HG03066 (cell line): Measurements from ENCODE around the gene C6orf58.

Source experiments
- ATAC-seq: cut with Tn5 transposase; IDR thresholded peaks from one replicate; pipeline ENCODE4 v1.9.1; 2021; ENCODE audit warnings: low read depth; ENCODE audit not compliant: unreplicated experiment

C6orf58 gene

DNA sequence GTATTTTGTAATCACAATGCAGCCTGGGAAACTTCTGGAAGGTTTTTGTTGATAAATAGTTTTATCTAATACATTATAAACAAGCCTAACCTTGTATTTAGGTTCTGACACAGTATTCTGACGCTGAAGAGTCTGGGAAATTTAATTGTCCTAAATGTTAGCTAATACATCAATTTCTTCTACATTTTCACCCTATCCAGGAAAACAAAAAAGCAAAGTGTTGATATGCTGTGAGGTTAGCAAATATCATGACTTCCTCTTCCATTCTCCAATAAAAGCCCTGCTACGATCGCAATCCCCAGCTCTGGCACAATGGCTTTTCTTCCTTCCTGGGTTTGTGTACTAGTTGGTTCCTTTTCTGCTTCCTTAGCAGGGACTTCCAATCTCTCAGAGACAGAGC, at the start of gene C6orf58:
TSS of gene C6orf58 (plus strand) at position 301 of the 400 bp plus-strand sequence. CDS start at position 313, 12 bp downstream.
- ATAC-seq, result no peak

DNA sequence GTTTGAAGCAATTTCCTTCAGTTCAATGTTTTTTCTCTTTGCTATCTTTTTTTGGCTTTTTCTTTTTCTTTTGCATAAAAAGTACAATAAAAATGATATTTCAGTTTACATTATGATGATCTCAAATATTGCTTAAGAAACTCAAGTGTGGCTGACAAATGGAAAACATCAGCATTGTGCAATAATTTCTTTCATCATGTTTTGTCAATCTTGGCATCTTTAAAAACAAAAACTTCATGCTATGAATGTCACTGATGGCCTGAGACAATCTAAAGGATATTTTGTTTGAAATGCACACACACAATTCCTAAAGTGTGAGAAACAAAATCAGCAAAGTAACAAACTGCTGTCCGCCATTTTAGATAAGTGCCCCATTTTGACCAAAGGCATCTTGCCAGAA, 44.0 kb upstream of the C6orf58 start:
- ATAC-seq, result no peak

DNA sequence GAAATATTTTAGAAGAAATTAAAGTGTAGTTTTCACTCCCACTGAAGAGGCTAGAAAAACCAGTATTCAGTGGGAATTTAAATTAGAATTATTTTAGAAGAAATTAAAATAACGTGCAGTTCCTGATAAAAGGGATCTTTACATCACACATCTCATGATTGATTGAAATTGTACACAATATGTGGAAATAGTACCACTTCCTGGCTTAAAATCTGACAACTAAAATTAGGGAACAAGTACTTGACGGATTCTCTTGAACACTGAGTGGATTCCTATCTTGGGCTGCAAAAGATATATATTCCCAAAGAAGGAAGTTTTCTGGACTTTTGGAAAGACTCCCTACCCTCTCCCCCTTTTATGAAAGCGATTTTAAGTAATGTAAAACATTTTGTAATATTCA, 43.2 kb upstream of the C6orf58 start:
- ATAC-seq, result no peak

DNA sequence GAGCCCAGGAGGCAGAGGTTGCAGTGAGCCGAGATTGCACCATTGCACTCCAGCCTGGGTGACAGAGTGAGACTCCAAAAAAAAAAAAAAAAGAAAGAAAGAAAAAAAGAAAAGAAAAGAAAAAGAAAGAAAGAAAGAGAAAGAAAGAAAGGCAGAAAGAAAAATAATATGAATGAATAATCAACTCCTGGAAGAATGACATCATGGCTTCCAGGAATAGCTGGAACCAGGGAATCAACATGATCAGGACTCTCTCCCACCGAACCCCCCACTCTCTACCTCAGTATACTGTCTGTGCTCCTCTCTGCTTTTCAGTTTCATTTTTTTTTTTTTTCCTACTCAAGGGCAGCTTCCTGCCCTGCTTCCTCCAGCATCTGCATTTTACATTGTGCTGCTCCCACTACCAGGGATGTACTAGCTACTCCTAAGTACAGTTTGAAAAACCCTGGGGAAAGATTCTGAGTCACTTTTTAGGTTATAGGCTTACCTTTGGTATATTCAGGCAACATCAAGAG, 38.2 kb upstream of the C6orf58 start:
- no peak for ATAC-seq

DNA sequence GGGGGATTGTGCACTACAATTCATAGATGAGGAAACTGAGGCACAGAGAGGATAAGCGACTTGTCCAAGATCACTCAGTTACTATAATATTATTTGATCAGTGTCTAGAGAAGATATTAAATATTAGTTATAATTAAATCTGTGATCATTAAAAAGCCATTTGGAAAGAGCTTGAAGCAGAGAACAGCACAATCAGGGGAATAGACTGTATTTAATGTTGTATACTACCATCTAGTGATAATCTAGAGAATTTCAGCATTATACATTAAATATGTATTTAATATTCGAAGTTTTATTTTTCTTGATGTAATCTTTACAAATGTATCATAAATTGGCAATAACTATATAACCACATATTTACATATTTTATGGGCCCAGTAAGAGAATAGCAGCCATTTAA, 37.7 kb upstream of the C6orf58 start:
- no peak for ATAC-seq

DNA sequence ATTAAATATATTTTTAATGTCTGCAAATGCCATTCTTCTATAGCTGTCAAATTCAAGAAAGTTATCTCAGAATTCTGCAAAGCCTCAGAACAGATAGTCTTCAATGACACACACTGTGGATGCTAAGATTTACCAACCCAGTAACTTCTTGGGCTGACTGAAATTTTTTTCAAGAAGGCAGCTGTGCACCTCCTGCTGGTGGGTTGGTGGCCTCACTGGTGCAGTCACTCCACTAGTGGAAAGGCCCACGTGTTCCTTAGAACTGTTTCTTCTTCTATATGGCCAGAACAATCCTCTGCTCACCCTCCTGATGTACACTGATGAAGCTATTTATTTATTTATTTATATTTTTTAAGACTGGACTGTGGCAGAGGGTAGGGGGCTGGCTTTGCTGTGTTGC, 29.8 kb upstream of the C6orf58 start:
- ATAC-seq, result no peak

DNA sequence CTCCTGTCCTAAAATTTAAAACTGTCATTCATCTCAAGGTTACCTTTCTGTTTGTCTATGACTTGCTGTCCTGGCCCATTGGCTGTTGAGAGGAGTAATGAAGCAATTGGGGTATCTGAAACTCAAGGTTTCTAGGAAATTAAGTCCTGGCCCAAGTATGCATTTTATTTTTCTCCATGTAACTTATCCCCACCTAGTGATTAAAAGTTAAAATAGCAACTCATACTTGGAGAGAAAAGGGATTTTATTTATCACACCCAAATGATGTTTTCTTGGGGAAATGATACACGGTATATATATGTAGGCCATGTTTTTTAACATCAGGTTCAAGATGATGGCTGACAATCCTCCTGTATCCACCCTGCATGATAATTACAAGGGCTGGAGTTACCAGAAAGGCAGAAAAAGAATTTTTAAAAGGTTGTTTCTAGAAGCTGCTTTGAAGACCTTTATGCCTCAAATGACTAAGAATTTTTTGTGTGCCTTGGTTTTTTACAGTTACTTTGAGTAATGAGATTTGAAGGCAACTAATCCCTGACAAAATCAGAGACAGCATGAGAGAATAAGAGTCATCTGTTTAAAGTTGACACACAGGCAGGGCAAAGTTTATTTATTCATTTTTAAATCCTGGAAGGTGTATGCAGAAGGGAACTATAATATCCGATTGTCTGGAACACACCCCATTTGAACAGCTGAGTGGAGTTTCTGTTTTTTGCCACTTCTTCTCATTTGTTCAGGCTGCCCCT, 28.9 kb upstream of the C6orf58 start:
- no peak for ATAC-seq

DNA sequence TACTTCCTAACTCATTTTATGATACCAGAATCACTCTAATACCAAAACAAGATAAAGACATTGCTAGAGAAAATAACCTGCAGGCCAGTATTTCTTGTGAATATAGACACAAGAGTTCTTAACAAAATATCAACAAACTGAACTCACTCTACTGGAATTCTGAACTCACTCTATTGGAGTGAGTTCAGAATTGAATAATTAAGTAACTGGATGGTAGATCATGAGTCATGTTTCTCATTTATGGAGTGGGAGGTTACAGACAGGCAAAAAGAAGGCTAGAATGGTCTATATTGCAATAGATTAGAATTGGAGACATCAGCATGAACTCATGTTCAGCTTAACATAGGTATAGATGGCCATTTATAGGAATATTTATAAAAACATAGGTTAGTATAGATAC, 26.6 kb upstream of the C6orf58 start:
- ATAC-seq, result no peak

DNA sequence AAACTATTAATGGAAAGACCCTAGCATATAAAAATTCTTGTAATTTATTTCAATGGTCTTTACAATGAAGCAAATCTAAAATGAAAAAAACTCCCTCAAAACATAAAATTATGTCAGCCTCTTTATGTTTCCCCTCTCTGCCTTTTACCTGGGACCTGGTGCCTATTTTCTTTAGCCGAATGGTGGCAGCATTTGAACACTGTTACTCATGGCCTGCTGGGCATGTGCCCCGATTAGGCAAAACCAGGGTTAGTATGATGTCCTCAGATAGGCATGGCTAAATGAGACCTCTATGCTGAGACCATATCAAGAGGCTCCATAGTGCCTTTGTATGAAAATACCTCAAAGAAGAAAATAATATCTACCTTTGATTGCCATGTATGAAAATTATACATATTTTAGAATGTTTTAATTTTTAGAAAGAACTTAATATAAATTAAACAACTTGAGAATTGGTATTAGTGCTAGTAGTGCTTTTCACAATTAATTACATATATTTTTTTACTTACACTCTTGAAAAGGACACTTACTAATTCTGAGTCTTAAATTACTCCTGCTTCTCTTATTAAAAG, 22.5 kb upstream of the C6orf58 start:
- no peak for ATAC-seq

DNA sequence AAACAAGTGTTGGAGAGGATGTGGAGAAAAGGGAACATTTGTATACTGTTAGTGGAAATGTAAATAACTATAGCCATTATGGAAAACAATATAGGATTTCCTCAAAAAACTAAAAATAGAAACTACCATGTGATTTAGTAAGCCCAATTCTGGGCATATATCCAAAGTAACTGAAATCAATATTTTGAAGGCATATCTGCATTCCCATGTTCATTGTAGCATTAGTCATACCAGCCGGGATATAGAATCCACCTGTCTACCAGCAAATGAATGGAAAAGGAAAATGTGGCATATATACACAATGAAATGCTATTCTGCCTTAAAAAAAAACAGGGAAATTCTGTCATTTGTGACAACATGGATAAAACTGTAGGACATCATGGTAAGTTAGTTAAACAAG, 15.3 kb upstream of the C6orf58 start:
- no peak for ATAC-seq

DNA sequence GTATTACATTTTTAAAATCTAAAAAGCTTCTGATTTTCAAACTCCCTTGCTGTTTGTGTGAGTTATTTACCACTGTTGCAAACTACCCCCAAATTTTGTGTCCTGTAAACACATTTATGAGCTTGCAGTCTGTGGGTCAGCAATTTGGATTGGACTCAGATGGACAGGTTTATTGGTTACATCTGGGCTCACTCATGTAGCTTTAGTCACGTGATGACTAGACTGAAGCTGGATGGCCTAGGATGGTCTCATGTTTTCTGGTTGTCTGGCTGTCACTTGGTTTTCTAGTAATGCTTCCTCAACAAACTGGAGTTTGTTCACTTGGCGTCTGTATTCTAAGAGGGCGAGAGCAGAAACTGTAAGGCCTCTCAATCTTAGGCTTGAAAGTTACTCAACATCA, 12.2 kb upstream of the C6orf58 start:
- no peak for ATAC-seq

DNA sequence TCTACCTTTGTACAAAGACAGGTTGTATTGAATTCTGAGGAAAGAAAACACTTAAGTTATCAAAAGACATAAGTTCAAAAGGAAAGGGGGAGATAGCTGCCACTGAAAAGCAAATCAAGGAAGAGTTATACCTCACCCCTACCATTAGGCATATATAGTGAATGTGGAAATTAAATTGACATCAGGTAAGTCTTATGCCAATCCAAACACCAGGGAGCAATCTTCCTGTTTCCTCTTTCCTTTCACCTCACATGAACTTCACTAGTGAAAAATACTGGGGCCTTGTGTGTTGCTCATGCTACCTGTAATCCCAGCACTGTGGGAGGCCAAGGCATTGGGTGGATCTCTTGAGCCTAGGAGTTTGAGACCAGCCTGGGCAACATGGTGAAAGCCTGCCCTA, 10.9 kb upstream of the C6orf58 start:
- no peak for ATAC-seq

DNA sequence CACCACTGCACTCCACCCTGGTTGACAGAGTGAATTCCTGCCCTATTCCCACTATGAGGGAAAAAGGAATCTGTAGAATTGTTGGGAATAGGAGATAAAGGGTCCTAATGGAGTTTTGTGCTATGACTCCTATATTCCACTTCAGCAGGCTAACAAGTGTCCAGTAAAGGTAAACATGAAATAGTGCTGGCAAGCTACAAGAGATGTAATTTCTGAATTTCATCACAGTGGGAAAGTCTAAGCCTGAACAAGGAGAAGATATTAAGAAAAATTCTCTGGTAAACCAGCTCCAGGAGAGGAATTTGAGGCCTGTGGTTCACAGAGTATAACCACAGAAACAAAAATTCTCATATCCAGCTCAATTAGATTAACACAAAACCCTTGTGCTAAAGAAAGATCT, 10.3 kb upstream of the C6orf58 start:
- no peak for ATAC-seq

DNA sequence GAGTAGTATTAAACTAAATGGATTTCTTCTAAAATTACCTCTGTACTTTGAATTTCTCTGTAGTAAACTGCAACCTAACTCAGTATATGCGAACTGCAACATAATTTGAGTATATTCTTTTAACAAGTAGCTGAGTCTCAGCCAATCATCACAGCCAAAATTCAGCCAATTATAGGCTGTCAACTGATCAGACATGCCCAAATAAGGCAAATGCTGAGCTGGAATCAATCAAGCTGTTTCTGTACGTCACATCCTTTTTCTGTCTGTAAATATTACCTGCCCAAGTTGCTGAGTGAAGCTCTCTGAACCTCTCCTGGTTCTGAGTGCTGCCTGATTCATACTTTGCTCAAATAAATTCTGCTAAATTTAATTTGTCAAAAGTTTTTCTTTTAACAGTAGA, 9.5 kb upstream of the C6orf58 start:
- no peak for ATAC-seq

DNA sequence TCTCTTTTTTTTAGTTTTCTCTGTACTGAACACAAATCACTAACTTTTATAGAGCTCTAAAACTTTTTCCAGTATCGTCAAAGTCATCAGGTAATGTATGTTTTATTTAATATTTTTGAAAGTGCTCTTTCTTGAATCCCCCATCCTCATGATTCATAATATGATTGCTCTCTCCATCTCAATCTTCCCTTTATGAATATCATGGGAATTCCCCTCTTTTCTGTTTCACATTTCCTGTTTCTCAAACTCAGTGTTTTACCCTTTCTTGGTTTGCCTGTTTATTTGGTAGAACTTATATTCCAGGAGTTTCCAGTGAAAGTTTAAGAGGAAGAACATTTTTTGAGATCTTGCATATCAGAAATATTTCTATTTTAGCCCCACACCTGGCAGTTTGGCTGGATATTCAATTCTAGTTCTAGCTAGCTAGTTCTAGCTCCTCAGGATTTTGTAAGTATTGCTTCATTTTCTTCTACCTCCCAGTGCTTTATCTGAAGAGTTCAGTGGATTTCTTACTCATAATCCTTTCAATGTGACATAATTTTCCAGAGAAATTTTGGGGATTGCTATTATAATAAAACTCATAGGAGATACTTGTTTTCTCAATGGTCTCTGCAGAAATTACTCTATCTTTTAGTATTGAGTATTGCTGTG, 6.1 kb upstream of the C6orf58 start:
- ATAC-seq, result no peak

DNA sequence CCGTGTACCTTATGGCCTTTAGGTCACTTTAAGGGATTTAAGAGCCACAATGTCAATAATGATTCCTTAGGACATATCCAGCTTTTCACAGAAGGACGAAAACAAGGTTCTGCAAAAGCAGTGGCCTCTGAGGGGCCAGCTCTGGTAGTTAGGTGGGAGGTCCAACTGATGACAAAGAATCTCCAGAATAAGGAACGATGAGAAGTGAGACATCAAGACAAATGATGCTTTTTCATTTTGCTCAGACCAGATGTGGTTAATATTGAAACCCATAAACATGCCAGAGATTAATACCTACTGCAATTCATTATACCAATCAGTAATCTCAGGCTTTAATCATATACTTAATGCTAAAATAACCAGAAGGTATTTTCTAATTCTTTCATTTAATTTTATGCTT, 1.9 kb downstream of the C6orf58 start:
- ATAC-seq, result no peak

DNA sequence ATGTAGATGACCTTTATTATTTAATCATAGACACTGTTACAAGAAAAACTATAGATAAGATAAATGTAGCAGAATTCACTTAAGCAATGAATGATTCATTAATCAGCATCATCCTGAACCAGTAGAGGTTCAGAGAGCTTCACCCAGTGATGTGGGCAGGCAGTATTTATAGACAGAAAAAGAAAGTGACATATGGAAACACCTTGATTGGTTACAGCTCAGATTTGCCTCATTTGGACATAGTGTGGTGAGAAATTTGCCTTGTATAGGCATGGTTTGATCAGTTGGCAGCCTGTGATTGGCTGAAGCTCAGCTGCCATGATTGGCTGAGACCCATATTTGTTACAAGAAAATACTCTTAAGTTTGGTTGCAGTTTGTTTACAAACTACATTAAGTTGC, 4.6 kb downstream of the C6orf58 start:
- ATAC-seq, result no peak

DNA sequence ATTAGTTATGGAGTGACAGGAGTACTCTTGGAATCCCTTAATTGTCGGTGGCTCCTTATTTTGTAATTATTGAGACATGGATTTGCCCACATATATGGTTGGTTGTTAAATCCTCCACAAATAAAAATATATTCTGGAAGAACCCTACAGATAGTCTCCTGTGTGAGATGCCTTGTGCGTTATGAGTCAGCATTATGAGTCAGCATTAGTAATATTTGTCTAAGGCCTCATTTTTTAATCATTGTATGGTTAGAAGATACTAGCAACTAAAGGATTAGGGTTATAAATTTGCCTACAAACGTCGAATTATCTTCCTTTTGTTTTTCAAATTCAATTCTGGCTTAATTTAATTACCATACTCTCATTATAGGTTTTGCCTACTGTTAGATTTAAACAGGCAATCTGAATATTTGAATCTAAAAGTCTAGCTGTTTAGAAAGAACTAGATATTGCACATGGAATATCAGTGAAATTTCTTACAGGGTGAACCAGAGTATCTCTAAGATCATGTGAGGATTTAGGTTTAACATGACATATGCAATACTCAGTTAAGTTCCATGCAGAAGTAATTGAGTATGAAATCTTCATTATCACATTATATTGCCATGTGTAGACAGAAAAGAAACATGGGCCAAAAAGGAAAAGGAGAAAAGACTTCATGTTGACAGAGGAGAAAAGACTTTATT, 5.9 kb downstream of the C6orf58 start:
- no peak for ATAC-seq

DNA sequence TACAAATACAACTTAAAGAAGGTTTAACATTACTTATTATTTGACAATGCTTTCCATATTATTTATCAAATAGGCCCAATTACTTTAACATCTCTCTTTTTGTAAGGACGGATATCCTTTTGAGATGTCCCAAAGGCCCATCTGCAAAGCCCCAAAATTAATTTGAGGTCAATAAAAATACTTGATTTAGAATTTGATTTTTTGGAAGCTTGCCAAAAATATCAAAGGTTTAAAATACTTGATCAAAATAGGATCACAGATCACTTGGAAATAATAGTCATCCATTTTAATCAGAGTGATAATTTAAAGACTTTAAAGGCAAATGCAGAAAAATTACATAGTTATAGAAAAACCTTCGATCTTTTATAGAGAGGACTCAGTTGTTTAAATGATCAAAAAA, 8.1 kb downstream of the C6orf58 start:
- ATAC-seq, result no peak

DNA sequence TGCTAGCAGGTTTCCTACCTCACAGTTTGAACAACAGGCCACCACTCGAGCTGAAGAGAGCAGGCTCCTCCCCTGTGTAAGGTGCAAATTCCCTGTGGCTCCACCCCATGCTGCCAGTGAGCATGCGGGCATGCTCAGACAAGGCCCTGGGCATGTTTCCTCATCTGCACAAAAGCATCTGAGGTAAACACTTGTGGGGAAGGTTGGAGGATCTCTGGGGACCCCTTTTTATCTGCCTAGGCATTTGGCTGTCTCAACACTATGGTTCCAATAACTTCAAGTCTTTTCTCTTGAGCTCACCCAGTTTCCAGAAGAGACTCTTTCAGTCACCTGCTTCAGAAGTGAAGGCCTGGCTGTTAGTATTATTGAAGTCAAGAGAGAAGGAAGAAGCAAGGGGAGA, 9.4 kb downstream of the C6orf58 start:
- no peak for ATAC-seq

DNA sequence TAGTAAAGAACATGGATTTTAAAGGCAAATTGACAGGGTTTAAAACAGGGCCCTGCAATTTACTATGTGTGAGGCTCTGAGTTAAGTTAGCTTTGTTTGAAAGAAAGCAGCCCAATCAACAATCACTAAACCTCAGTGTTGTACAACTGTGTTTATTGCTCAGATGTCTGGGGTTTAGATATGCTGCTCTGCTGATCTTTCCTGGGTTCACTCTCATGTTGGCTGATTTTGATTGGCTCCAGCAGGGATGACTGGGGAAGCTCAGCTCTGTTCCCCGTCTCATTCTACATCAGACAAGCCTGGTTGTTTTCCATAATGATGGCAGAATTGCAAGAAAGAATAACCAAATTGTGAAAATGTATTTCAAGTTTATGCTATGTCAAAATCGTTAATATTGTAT, 10.9 kb downstream of the C6orf58 start:
- ATAC-seq, result no peak
